ENCODE results near the gene AHCTF1. TPM values are rescaled to one million over a fixed set of nuclear protein-coding genes. Genes with fewer than 3 reads are reported as not detected.
A peak's percentile ranks its signal among the peaks of the same experiment; 100 is the strongest.

Gene AHCTF1, protein sequence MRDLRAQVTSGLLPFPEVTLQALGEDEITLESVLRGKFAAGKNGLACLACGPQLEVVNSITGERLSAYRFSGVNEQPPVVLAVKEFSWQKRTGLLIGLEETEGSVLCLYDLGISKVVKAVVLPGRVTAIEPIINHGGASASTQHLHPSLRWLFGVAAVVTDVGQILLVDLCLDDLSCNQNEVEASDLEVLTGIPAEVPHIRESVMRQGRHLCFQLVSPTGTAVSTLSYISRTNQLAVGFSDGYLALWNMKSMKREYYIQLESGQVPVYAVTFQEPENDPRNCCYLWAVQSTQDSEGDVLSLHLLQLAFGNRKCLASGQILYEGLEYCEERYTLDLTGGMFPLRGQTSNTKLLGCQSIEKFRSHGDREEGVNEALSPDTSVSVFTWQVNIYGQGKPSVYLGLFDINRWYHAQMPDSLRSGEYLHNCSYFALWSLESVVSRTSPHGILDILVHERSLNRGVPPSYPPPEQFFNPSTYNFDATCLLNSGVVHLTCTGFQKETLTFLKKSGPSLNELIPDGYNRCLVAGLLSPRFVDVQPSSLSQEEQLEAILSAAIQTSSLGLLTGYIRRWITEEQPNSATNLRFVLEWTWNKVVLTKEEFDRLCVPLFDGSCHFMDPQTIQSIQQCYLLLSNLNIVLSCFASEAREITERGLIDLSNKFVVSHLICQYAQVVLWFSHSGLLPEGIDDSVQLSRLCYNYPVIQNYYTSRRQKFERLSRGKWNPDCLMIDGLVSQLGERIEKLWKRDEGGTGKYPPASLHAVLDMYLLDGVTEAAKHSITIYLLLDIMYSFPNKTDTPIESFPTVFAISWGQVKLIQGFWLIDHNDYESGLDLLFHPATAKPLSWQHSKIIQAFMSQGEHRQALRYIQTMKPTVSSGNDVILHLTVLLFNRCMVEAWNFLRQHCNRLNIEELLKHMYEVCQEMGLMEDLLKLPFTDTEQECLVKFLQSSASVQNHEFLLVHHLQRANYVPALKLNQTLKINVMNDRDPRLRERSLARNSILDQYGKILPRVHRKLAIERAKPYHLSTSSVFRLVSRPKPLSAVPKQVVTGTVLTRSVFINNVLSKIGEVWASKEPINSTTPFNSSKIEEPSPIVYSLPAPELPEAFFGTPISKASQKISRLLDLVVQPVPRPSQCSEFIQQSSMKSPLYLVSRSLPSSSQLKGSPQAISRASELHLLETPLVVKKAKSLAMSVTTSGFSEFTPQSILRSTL (N-terminal part only)
- 10 to 100 TPM; 32.1 to 38.8 TPM for total RNA-seq

DNA sequence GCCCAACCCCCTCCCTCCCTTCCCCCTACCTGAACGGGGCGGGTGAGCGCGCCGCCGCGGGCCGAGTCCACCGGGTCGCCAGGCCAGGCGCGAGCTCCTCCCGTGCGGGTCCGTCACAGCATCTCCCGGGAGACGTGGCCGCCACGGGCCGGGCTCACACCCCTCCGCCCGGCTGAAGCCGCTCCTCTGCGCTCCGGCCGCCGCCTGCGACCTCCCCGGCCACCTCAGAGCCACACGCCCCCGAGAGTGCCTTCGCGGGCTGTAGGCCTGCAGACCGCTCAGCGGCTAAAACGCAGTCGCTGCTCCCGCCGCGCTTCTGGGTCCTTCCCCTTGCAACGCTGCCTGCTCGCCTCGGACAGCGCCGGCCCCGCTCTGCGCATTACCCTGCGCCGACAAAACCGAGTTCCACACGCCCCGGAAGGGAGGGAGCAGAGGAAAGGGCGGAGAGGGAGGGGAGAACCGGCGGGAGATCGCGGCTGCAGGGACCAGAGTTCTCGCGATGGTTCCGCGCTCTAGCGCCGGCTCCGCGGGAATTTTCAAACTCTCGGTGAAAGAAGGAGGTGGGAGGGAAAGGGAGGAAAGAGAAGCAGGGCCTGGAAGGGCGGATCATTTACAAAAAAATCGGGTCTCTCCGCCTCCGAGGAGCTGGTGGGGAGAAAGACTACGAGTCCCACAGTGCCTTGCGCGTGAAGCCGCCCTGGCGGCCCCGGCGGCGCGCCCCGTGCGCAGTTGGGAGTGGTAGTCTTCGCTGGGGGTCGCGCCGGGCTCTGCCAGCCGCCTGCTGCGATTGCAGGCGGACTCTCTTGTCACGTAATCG, at the start of gene AHCTF1:
Gene AHCTF1 (minus strand): TSS at position 400 of the 817 bp plus-strand sequence. CDS start 13,578 bp downstream, outside the sequence.
- Mint-ChIP-seq H3K9me3 (no peaks in the 10 kb centered on the region), H3K27me3 (ENCODE audit: low read depth) (no peaks in the 10 kb centered on the region), H3K4me1 (ENCODE audit: low read depth) (peaks cover 28% of the 10 kb centered on the region), H3K36me3 (ENCODE audit: low read depth) (peaks cover 36% of the 10 kb centered on the region), H3K4me3 (peak within 1 kb of the TSS; percentile 99), H3K27ac (peak within 1 kb of the TSS; percentile 95)
- CTCF ChIA-PET = no interaction called here
- DNase-seq = peak; percentile 96
- intact Hi-C loops (cut with micrococcal nuclease) = loop anchor here (1.0 to 5.0 kb wide), 13 partner anchors 29 to 1959 kb away; partner anchors contain the start of genes CNST, SCCPDH, SMYD3 and TFB2M

DNA sequence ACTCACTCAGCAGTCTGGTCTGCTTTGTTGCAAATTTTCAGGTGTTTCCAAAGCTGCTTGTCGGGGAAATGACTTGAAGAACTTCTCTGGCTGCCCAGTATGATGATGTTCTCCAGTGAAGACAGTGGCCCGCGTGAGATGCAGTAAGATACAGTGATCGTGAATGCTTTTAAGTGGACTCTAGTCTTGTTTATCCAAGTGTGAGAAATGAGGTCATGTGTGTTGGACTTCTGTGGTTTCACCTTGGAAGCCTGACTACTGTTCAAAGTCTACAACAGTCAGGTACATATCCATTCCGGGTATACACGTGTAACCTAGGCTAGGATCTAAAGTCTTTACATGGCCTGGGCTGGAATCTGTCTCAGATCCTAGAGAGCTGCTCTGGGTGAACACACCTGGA, 47.0 kb upstream of the AHCTF1 start:
- CTCF ChIA-PET = no interaction called here
- intact Hi-C loops (cut with micrococcal nuclease) = no loop called here
- H3K27me3 Mint-ChIP-seq (ENCODE audit: low read depth) = peaks cover 3% of the 10 kb centered on the region
- H3K4me3 Mint-ChIP-seq = no peak overlapping the region
- peaks cover 33% of the 10 kb centered on the region for H3K9me3 Mint-ChIP-seq
- no peak overlapping the region for H3K27ac Mint-ChIP-seq
- no peaks in the 10 kb centered on the region for H3K4me1 Mint-ChIP-seq (ENCODE audit: low read depth)
- peaks cover 9% of the 10 kb centered on the region for H3K36me3 Mint-ChIP-seq (ENCODE audit: low read depth)
- no peak for DNase-seq

DNA sequence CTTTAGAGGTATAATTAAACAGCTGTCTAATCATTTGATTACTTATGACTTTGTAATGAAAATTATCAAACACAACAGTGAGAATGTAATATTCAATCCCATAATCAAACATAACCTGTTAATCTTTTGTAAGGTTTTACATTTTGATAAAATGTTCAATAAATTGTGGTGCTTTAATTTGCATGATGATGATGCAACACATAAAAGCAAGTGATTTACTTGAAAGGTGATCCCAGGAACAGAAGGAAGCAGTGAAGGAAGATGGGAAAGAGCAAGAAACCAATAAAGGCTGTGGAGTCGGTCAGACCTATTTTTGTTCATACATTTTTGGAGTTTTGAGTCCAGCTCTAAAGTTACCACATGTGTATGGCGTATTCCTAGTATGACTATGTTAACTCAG, 46.5 kb upstream of the AHCTF1 start:
- CTCF ChIA-PET = no interaction called here
- H3K36me3 Mint-ChIP-seq (ENCODE audit: low read depth) = peaks cover 9% of the 10 kb centered on the region
- H3K9me3 Mint-ChIP-seq = peaks cover 31% of the 10 kb centered on the region
- H3K27ac Mint-ChIP-seq = no peak overlapping the region
- H3K4me1 Mint-ChIP-seq (ENCODE audit: low read depth) = no peaks in the 10 kb centered on the region
- intact Hi-C loops (cut with micrococcal nuclease) = no loop called here
- no peak overlapping the region for H3K4me3 Mint-ChIP-seq
- H3K27me3 Mint-ChIP-seq (ENCODE audit: low read depth) = peaks cover 3% of the 10 kb centered on the region
- DNase-seq = no peak

DNA sequence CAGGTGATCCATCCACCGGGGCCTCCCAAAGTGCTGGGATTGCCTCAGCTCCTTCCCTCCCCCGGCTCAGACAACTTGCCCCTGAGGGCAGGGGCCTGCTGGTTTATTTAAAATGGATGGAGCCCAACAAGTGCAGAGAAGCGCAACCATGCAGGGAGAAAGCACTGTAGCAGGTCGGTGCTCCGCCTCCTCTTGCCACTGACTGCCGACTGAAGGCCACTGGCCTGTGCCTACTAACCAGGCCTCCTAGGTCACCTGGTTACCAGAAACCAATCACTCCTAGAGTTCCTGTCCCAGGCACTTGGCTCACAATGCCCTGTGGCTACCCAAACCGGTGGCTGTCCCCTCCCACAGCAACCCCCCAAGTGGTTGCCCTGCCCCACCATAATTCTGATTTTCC, 40.2 kb upstream of the AHCTF1 start:
- intact Hi-C loops (cut with micrococcal nuclease) = loop anchor here (2.0 kb wide), 3 partner anchors 273 to 475 kb away; no protein-coding TSS in a partner anchor
- no peak overlapping the region for H3K27ac Mint-ChIP-seq
- CTCF ChIA-PET = interaction anchor here (0.7 kb wide), 1 partner anchor 52 kb away, joined by 3 read pairs; no protein-coding TSS in a partner anchor
- no peak for DNase-seq
- H3K4me3 Mint-ChIP-seq = no peak overlapping the region
- peaks cover 22% of the 10 kb centered on the region for H3K9me3 Mint-ChIP-seq
- H3K4me1 Mint-ChIP-seq (ENCODE audit: low read depth) = no peaks in the 10 kb centered on the region
- peaks cover 3% of the 10 kb centered on the region for H3K27me3 Mint-ChIP-seq (ENCODE audit: low read depth)
- peaks cover 2% of the 10 kb centered on the region for H3K36me3 Mint-ChIP-seq (ENCODE audit: low read depth)

DNA sequence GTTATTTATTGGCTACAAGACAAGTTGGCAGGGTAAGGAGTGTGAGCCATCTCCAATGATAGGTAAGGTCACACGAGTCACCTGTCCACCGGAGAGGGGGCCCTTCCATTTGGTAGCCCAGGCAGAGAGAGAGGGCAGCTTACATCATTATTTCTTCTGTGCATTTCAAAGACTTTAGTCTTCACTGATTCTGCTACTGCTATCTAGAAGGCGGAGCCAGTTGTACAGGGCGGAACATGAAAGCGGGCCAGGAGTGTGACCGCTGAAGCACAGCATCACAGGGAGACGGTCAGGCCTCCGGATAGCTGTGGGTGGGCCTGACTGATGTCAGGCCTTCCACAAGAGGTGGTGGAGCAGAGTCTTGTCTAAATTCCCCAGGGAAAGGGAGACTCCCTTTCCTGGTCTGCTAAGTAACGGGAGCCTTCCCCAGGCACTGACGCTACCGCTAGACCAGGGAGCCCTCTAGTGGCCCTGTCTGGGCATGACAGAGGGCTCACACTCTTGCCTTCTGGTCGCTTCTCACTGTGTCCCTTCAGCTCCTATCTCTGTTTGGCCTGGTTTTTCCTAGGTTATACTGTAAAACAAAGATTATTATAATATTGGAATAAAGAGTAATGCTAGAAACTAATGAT, 39.5 kb upstream of the AHCTF1 start:
- Mint-ChIP-seq H3K9me3 (peaks cover 22% of the 10 kb centered on the region), H3K27ac (no peak overlapping the region), H3K27me3 (ENCODE audit: low read depth) (peaks cover 3% of the 10 kb centered on the region), H3K4me1 (ENCODE audit: low read depth) (no peaks in the 10 kb centered on the region), H3K4me3 (no peak overlapping the region), H3K36me3 (ENCODE audit: low read depth) (peaks cover 5% of the 10 kb centered on the region)
- intact Hi-C loops (cut with micrococcal nuclease) = loop anchor here (2.0 kb wide), 3 partner anchors 272 to 474 kb away; no protein-coding TSS in a partner anchor
- peak; percentile 55 for DNase-seq
- CTCF ChIA-PET = interaction anchor here (0.7 to 1.1 kb wide), 2 partner anchors 27 to 51 kb away, joined by 3 read pairs; no protein-coding TSS in a partner anchor

DNA sequence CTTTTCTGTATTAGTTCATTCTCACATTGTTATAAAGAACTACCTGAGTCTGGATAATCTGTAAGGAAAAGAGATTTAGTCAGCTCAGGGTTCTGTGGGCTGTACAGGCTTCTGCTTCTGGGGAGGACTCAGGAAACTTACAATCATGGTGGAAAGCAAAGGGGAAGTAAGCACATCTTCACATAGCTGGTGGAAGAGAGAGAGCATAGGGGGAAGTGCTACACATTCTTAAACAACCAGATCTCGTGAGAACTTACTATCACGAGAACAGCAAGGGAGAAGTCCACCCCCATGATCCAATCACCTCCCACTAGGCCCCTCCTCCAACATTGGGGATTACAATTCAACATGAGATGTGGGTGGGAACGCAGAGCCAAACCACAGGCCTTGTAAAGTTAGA, 37.9 kb upstream of the AHCTF1 start:
- Mint-ChIP-seq H3K9me3 (peaks cover 25% of the 10 kb centered on the region), H3K4me1 (ENCODE audit: low read depth) (no peaks in the 10 kb centered on the region), H3K27ac (no peak overlapping the region), H3K27me3 (ENCODE audit: low read depth) (no peaks in the 10 kb centered on the region), H3K36me3 (ENCODE audit: low read depth) (peaks cover 8% of the 10 kb centered on the region), H3K4me3 (no peak overlapping the region)
- DNase-seq = no peak
- CTCF ChIA-PET = interaction anchor here (0.6 to 1.4 kb wide), 4 partner anchors 9 to 63 kb away, joined by 3 to 4 read pairs (median 3); no protein-coding TSS in a partner anchor
- intact Hi-C loops (cut with micrococcal nuclease) = loop anchor here (2.0 kb wide), 3 partner anchors 271 to 473 kb away; no protein-coding TSS in a partner anchor

DNA sequence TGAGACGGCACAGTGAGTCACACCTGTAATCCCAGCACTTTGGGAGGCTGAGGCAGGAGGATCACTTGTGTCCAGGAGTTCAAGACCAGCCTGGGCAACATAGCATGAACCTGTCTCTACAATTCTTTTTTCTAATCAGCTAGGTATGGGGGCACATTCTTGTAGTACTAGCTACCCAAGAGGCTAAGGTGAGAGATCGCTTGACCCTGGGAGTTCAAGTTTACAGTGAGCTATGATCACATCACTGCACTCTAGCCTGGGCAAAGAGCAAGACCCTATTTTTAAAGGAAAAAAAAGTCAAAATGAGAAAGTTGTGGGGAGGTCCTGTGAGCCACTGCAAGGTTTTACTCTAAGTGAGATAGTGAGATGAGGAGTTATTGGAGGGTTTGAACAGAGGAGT, 34.8 kb upstream of the AHCTF1 start:
- no peak for DNase-seq
- intact Hi-C loops (cut with micrococcal nuclease) = no loop called here
- H3K27ac Mint-ChIP-seq = no peak overlapping the region
- no peaks in the 10 kb centered on the region for H3K27me3 Mint-ChIP-seq (ENCODE audit: low read depth)
- no peak overlapping the region for H3K4me3 Mint-ChIP-seq
- peaks cover 10% of the 10 kb centered on the region for H3K36me3 Mint-ChIP-seq (ENCODE audit: low read depth)
- H3K4me1 Mint-ChIP-seq (ENCODE audit: low read depth) = no peaks in the 10 kb centered on the region
- CTCF ChIA-PET = no interaction called here
- peaks cover 25% of the 10 kb centered on the region for H3K9me3 Mint-ChIP-seq

DNA sequence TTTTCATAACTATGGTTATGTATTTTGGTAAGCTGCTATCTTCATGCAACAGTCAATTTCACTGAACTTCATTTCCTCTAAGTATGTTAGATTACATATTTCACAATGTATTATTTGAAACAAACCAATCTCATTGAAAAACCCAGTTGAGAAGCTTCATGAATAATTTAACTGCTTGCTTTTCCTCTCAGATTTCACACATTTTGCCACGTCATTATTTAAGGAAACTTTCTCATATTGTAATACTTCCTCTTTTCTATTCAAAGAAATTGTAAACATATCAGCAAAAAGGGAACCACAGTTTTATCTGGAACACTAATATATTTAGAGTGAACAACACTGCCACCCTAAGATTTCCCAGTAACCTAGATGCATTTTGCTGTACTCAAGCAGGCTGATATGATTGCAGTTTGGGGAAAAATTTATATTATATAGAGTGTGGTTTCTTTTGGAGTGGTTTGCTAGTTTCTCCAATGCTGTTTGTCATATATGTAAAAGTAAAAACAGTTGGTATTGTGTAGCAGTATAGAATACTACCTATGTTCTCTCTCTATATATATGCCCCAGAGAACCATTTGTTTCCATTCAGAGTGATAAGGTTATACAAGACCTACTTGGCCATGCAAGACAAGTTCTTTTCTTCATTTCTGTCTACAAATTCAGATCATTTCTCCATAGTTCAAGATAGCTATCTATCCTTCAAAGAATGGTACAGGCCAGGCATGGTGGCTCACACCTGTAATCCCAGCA, 28.4 kb upstream of the AHCTF1 start:
- DNase-seq = no peak
- Mint-ChIP-seq H3K9me3 (no peaks in the 10 kb centered on the region), H3K27me3 (ENCODE audit: low read depth) (no peaks in the 10 kb centered on the region), H3K27ac (peak overlapping the region; percentile 4), H3K4me3 (no peak overlapping the region), H3K4me1 (ENCODE audit: low read depth) (peaks cover 10% of the 10 kb centered on the region), H3K36me3 (ENCODE audit: low read depth) (peaks cover 2% of the 10 kb centered on the region)
- intact Hi-C loops (cut with micrococcal nuclease) = loop anchor here (1.0 kb wide), 2 partner anchors 28 to 53 kb away; no protein-coding TSS in a partner anchor
- CTCF ChIA-PET = interaction anchor here (1.0 to 1.7 kb wide), 5 partner anchors 10 to 69 kb away, joined by 3 to 6 read pairs (median 3); no protein-coding TSS in a partner anchor

DNA sequence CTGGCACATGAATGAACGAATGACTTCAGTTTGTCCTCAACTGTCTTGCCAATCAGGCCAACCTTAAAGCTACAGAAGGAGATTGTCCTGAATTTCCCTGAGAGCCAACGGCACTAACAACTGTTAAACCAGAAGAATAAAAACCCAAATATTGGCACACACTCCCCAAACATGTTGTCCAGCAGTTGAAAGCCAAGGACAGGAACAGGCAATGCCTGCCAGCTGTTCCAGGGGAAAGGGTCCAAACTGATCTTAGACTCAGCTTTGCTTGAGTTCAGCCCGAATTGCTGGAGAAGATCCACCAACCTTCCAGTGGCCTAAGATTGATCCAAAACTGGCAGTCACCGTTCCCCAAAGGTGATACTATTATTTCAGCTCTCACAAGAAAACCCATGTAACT, 22.4 kb upstream of the AHCTF1 start:
- Mint-ChIP-seq H3K9me3 (no peaks in the 10 kb centered on the region), H3K27me3 (ENCODE audit: low read depth) (no peaks in the 10 kb centered on the region), H3K4me1 (ENCODE audit: low read depth) (no peaks in the 10 kb centered on the region), H3K4me3 (no peak overlapping the region), H3K36me3 (ENCODE audit: low read depth) (no peaks in the 10 kb centered on the region), H3K27ac (no peak overlapping the region)
- intact Hi-C loops (cut with micrococcal nuclease) = no loop called here
- CTCF ChIA-PET = no interaction called here
- no peak for DNase-seq

DNA sequence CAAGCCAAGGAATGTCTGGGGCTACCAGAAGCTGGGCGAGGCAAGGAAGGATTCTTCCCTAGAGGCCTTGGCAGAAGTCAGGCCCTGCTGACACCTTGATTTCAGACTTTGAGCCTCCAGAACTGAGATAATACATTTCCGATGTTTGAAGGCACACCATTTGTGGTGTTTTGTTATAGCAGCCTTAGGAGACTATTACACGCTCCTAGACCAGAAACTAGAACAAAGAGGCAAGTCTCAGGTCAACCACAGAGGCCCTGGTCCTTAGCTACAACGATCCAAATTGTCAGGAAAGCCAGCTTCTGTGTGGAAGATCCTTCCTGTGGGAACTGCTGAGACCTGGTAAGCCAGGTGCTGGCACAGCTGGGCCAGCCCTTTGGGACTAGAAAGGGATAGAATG, 19.7 kb upstream of the AHCTF1 start:
- intact Hi-C loops (cut with micrococcal nuclease) = no loop called here

More for the DNA sequence above, 19.7 kb upstream of the AHCTF1 start:
- no peaks in the 10 kb centered on the region for H3K36me3 Mint-ChIP-seq (ENCODE audit: low read depth)
- DNase-seq = no peak
- CTCF ChIA-PET = no interaction called here
- no peak overlapping the region for H3K27ac Mint-ChIP-seq
- no peaks in the 10 kb centered on the region for H3K9me3 Mint-ChIP-seq
- no peaks in the 10 kb centered on the region for H3K27me3 Mint-ChIP-seq (ENCODE audit: low read depth)
- H3K4me3 Mint-ChIP-seq = no peak overlapping the region
- H3K4me1 Mint-ChIP-seq (ENCODE audit: low read depth) = no peaks in the 10 kb centered on the region
